ENCODE measurements around the gene DUSP22.

DUSP22 gene

DNA sequence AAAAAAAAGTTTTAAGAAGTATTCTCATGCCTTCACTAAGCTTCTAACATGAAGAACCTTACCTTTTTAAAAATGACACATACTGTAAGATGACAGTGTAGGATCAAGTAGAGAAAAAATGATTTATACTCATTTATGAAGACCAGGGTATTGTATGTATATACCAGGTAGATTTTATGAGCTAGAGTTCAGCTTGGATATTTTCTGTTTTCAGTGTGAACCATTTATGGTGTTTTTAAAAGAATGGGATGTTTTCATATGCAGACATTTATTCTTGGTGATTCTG lies 24.4 kb downstream of the DUSP22 start:
- TF ChIP-seq, protein P1, sequence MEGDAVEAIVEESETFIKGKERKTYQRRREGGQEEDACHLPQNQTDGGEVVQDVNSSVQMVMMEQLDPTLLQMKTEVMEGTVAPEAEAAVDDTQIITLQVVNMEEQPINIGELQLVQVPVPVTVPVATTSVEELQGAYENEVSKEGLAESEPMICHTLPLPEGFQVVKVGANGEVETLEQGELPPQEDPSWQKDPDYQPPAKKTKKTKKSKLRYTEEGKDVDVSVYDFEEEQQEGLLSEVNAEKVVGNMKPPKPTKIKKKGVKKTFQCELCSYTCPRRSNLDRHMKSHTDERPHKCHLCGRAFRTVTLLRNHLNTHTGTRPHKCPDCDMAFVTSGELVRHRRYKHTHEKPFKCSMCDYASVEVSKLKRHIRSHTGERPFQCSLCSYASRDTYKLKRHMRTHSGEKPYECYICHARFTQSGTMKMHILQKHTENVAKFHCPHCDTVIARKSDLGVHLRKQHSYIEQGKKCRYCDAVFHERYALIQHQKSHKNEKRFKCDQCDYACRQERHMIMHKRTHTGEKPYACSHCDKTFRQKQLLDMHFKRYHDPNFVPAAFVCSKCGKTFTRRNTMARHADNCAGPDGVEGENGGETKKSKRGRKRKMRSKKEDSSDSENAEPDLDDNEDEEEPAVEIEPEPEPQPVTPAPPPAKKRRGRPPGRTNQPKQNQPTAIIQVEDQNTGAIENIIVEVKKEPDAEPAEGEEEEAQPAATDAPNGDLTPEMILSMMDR (conservative IDR thresholded peaks at IDR 0.05): no peak
- TF ChIP-seq ZFX (IDR thresholded peaks at IDR 0.05): no peak
- H3K27ac ChIP-seq: no peak overlapping the region

DNA sequence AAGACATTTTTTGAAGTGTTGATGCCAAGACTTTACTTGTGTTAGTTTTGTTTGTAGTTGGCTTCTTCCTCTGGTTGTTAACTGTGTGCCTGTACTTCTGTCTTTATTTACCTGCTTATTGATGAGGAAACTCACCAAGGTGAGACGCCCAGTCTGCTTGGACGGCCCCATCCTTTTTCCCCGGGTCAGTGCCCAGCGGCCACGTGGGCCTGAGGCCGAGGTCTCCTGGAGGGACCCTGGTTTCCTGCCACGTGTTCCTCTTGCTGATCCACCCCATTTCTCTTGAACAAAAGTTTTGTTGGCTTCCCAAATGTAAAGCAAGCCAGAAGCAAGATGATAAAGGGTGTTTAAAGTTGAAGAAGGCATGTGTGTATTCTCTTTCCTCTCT lies 24.8 kb downstream of the DUSP22 start:
- no peak overlapping the region for H3K27ac ChIP-seq
- TF ChIP-seq, protein P1 (conservative IDR thresholded peaks at IDR 0.05): no peak
- no peak for TF ChIP-seq ZFX (IDR thresholded peaks at IDR 0.05)

DNA sequence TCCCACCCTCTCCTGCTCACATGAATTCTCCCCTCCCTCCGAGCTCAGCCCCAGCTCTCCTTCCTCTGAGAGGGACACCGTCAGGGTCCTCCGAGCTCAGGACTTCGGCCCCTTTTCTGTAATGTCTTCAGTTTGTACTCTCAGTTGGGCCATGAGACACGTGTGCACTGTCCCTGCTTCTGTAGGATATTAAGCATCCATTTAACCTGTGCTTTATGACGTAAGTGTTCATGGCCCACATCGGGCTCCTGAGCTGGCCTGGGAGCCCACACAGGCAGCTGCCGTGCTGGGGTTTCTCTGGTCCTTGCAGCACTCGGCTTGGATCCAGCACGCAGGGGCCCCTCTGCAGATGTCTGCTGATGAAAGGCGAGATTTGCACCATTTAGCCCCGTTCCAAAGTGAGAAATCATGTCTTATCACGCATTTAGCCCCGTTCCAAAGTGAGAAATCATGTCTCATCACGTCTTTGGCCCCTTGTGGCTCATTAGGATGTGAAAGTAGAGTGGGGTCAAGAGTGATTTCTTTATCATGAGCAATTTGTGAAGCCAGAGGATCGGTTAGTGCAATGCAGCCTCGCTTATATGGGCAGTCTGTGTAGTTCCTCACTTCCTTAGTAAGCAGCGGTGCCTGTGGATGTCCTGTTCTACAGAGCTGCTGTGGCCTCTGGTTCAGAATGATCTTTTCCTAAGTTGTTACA lies 25.3 kb downstream of the DUSP22 start:
- no peak overlapping the region for H3K27ac ChIP-seq
- TF ChIP-seq ZFX (IDR thresholded peaks at IDR 0.05): no peak
- TF ChIP-seq, protein P1 (conservative IDR thresholded peaks at IDR 0.05): no peak

DNA sequence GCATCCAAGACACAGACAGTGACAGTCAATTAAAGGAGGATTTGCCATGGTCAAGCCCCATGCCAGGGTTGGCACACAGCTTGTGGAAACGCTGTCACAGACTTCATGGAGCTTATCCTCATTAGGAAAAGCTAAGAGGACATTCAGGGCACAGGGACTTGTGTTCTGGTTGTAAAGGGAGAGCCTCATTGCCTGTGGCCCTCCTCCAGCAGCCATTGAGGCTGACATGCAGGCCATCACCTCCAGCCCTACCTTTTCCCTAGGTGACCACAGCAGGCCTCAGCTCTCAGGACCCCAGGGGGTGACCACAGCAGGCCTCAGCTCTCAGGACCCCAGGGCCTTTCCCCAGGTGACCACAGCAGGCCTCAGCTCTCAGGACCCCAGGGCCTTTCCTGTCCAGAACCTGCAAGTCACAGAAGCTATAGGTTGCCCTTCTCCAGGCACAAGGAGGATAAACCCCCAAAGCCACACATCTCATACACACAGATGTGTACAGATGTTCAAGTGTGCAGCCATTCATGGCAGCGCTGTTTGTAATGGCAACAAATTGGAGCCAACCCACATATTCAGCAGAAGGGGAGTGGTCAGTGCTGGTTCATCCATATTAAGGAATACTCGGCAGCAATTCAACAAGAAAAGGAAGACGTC lies 26.1 kb downstream of the DUSP22 start:
- H3K27ac ChIP-seq: no peak overlapping the region
- TF ChIP-seq, protein P1 (conservative IDR thresholded peaks at IDR 0.05): no peak
- TF ChIP-seq ZFX (IDR thresholded peaks at IDR 0.05): no peak

DNA sequence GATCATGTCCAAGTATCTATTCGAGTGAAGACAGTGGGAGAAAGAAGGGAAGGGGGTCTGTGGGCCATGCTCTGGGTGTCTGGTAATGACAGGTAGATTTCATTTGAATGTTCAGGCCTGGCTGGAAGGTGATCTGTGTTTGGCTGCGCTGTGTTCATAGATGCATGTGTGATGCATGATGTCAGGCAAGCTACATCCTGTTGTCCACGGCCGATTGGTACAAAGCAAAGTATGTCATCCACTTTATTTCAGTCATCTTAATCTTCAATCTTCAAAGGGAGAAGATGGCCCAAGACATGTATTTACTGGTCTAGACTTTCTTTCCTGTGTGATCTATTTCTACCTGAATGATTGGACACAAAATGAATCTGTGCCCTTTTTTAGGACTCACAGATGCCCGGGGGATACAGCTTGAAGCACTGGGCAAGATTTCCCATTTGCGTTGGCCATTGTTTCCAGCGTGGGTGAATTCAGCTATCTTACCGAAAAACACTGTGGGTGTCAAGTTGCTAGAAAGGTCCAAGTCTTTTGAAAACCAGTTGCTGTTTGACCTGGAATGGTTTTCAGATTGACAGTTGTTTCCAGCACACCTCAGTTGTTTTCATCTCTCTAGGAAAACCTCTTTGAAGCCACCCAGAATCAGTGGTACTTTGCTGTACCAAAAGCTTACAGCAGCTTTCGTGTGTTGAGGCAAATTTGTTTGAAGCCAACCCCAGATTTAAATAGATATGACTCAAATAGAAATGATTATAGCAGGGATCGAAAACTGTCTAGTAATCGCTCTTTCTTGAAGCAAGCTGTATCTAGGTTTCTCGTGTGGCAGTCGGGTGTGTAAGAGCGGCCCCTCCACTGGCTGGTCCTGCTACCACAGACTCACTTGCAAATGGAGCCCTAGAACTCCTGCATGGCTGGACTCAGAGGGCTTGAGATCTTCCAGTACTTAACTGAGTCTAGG lies 27.2 kb downstream of the DUSP22 start:
- TF ChIP-seq ZFX (IDR thresholded peaks at IDR 0.05): no peak
- TF ChIP-seq, protein P1 (conservative IDR thresholded peaks at IDR 0.05): no peak
- H3K27ac ChIP-seq: no peak overlapping the region

DNA sequence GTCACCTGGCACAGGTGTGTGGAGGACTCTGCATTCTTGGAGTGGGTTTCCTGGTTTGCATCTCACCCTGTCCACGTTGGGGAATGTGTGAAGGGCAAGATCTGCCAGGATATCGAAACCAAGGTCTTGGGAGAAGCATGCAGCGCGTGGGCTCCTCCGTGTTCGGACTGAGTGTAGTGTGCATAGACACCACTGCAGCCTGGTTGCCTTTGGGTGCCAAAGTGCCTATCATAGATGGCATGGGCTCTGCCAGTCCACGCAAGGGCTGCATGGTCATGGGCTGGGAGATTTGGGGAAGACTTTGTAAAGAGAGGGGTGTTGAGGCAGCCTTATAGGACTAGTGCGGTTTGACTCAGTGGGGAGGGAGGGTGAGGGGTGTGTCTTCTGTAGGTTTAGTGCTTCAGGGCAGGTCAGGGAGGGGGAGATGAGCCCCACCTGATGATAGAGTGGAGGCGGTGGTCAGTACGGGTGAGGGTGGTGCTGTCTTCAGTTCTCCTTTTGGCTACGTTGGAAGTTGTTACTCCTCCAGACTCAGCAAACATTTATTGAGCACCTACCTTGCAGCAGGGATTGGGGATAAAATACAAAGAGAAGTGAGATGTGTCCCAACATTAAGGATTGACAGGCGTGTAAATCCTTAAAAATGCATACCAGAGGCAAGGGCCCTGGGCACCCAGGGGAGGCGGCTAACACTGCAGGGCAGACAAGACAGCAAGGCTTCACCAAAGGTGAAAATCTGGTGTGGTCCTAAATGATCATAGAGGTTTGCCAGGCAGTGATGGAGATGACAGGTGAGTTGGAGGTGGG lies 28.3 kb downstream of the DUSP22 start:
- TF ChIP-seq, protein P1 (conservative IDR thresholded peaks at IDR 0.05): no peak
- TF ChIP-seq ZFX (IDR thresholded peaks at IDR 0.05): no peak
- H3K27ac ChIP-seq: no peak overlapping the region
